OCI-LY3 (cell line): ENCODE data around the gene GAS7.

Experiments used
- H2AFZ ChIP-seq: fragments of 200-600, 300-600 bp; shearing (Covaris generic); 2 replicates; pipeline ENCODE4 v1.6.0; 2014; ENCODE audit warnings: antibody characterized with exemption, low read depth, low read length
- H3K27ac ChIP-seq: fragments of 200-600, 300-600 bp; sonication (generic); 2 replicates; pipeline ENCODE4 v1.5.1; 2014; ENCODE audit warnings: mild to moderate bottlenecking, low read length, moderate library complexity, mixed read lengths
- H3K27me3 ChIP-seq: fragments of 200-600, 300-600 bp; sonication (generic); 2 replicates; pipeline ENCODE4 v1.6.1; 2014; ENCODE audit warnings: low read depth, low read length, mixed read lengths
- H3K36me3 ChIP-seq: fragments of 200-600, 300-600 bp; sonication (generic); replicated peaks from 2 replicates; pipeline ENCODE3; 2014; ENCODE audit warnings: low read depth, low read length, mixed read lengths
- H3K4me1 ChIP-seq: fragments of 300-600, 200-600 bp; sonication (generic); 2 replicates; pipeline ENCODE4 v1.6.1; 2014; ENCODE audit warnings: low read length, mixed read lengths
- H3K4me2 ChIP-seq: fragments of 200-600, 300-600 bp; sonication (generic); 2 replicates; pipeline ENCODE4 v1.6.1; 2014; ENCODE audit warnings: low read length, mixed read lengths
- H3K4me3 ChIP-seq: fragments of 300-600, 200-600 bp; sonication (generic); 2 replicates; pipeline ENCODE4 v1.5.1; 2014; ENCODE audit warnings: antibody characterized with exemption, mild to moderate bottlenecking, low read length, moderate library complexity
- H3K79me2 ChIP-seq: fragments of 300-600, 200-600 bp; shearing (Covaris generic); 2 replicates; pipeline ENCODE4 v1.6.1; 2014; ENCODE audit warnings: mild to moderate bottlenecking, low read length, mixed read lengths
- H3K9ac ChIP-seq: fragments of 300-600, 200-600 bp; shearing (Covaris generic); 2 replicates; pipeline ENCODE4 v1.6.0; 2014; ENCODE audit warnings: mild to moderate bottlenecking, low read length, moderate library complexity
- H3K9me3 ChIP-seq: fragments of 200-600, 300-600 bp; shearing (Covaris generic); 2 replicates; pipeline ENCODE4 v1.6.1; 2014; ENCODE audit warnings: low read length, mixed read lengths; ENCODE audit not compliant: insufficient read depth
- H4K20me1 ChIP-seq: fragments of 200-600, 300-600 bp; sonication (generic); 2 replicates; pipeline ENCODE4 v1.6.1; 2016; ENCODE audit warnings: low read length, mixed read lengths; ENCODE audit not compliant: insufficient read depth
- EZH2phosphoT487 ChIP-seq: fragments of 200-600 bp; shearing (Covaris generic); IDR thresholded peaks from 2 replicates; pipeline ENCODE4 v1.6.1; 2018; ENCODE audit warnings: antibody characterized with exemption, mixed run types, low read depth
- TF ChIP-seq, protein P1 (sequence below): fragments of 200-600, 300-600 bp; sonication (generic); IDR thresholded peaks from 2 replicates; pipeline ENCODE4 v1.5.1; 2014; ENCODE audit warnings: antibody characterized with exemption, low read length, low read depth

Gene GAS7

DNA sequence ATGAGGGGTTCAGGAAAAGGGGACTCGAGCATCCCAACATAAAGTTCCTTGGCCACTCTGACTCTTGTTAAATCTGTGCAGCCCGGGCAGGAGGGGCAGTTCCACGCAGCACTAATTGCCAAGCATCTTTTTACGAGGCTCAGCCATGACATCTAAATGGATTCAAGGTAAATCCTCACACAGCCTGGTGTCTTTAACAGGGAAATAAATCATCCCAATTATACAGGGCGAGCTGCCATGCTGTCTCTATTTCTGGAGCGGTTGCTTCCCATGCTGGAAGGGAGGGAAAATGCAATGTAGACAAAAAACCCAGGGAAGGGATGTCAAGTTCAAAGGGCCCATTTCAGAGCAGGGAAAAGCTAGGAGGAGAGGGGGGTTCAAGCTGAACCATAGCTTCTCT lies 110.0 kb downstream of the GAS7 start:
- Histone ChIP-seq H4K20me1 (no peaks in the 10 kb centered on the region), H3K4me1 (no peaks in the 10 kb centered on the region), H3K27ac (no peak overlapping the region), H3K9me3 (no peaks in the 10 kb centered on the region), H3K4me2 (no peak overlapping the region), H3K27me3 (no peaks in the 10 kb centered on the region), H3K79me2 (no peaks in the 10 kb centered on the region), H3K36me3 (no peaks in the 10 kb centered on the region), H3K9ac (no peak overlapping the region), H2AFZ (no peak overlapping the region), H3K4me3 (no peak overlapping the region)
- TF ChIP-seq, protein P1, sequence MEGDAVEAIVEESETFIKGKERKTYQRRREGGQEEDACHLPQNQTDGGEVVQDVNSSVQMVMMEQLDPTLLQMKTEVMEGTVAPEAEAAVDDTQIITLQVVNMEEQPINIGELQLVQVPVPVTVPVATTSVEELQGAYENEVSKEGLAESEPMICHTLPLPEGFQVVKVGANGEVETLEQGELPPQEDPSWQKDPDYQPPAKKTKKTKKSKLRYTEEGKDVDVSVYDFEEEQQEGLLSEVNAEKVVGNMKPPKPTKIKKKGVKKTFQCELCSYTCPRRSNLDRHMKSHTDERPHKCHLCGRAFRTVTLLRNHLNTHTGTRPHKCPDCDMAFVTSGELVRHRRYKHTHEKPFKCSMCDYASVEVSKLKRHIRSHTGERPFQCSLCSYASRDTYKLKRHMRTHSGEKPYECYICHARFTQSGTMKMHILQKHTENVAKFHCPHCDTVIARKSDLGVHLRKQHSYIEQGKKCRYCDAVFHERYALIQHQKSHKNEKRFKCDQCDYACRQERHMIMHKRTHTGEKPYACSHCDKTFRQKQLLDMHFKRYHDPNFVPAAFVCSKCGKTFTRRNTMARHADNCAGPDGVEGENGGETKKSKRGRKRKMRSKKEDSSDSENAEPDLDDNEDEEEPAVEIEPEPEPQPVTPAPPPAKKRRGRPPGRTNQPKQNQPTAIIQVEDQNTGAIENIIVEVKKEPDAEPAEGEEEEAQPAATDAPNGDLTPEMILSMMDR, result no peak
- no peak for TF ChIP-seq EZH2phosphoT487

DNA sequence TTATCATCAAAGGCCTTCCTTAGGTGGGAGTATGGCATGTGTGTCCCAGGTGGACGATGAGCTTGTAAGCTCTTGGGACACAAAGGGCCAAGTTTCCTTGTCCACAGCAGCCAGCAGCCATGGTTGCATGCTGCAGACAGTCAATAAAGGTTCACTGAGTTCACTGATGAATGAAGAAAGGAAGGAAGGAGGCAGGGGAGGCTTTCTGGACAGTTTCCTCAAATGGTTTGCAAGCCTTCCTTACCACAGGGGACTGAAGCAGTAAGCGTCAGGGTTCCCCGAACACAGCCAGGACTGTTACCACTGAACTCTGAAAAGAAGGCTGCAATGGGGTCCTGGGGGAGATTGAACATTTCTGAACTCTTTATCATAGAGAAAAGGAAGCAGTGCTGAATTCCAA lies 111.1 kb downstream of the GAS7 start:
- no peak overlapping the region for H3K4me2 ChIP-seq
- no peaks in the 10 kb centered on the region for H3K4me1 ChIP-seq
- H3K36me3 ChIP-seq, result no peaks in the 10 kb centered on the region
- H3K27me3 ChIP-seq, result no peaks in the 10 kb centered on the region
- H3K4me3 ChIP-seq, result no peak overlapping the region
- H3K9me3 ChIP-seq, result no peaks in the 10 kb centered on the region
- no peak overlapping the region for H3K9ac ChIP-seq
- no peaks in the 10 kb centered on the region for H3K79me2 ChIP-seq
- TF ChIP-seq, protein P1, result no peak
- no peak for TF ChIP-seq EZH2phosphoT487
- no peak overlapping the region for H2AFZ ChIP-seq
- no peaks in the 10 kb centered on the region for H4K20me1 ChIP-seq
- H3K27ac ChIP-seq, result no peak overlapping the region

DNA sequence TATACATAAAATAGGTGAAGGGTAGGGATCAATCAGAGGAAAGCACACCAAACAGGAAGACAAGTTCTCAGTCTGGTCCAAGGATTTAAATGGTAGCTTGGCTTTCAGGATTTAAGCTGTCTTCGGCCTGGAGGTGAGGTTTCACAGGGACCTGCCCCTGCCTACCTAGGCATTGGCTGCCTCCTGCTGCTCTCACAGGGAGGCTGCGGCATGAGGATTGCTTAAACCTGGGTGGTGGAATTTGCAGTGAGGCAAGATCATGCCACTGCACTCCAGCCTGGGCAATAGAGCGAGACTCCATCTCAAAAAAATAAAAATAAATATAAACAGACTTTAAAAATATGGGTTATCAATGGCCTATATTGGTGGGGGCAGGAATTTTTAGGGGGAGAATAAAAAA lies 114.5 kb downstream of the GAS7 start:
- no peaks in the 10 kb centered on the region for H3K9me3 ChIP-seq
- no peak overlapping the region for H3K4me2 ChIP-seq

DNA sequence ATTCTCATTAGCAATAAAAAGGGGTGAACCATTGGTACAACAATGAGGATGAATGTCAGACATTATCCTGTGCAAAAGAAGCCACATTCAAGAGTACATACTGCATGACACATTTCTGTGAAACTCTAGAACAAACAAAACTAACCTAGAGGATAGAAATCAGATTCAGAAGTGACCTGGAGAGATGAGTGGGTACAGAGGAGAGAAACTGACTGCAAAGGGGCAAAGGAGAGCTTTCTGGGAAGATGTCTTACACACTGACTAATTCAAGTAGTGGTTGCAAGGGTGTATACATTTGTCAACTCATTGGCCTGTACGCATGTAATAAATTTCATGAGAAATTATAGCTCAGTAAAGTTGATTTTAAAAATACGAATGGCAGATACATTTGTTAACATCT lies 115.6 kb downstream of the GAS7 start:
- no peaks in the 10 kb centered on the region for H3K27me3 ChIP-seq
- H3K4me2 ChIP-seq, result no peak overlapping the region
- no peak overlapping the region for H3K27ac ChIP-seq
- H3K4me1 ChIP-seq, result no peaks in the 10 kb centered on the region
- no peak overlapping the region for H2AFZ ChIP-seq
- no peaks in the 10 kb centered on the region for H4K20me1 ChIP-seq
- no peaks in the 10 kb centered on the region for H3K9me3 ChIP-seq
- no peak overlapping the region for H3K4me3 ChIP-seq
- H3K79me2 ChIP-seq, result no peaks in the 10 kb centered on the region
- TF ChIP-seq EZH2phosphoT487, result no peak
- TF ChIP-seq, protein P1, result no peak
- no peaks in the 10 kb centered on the region for H3K36me3 ChIP-seq
- no peak overlapping the region for H3K9ac ChIP-seq

More for the DNA sequence above, 114.5 kb downstream of the GAS7 start:
- no peak overlapping the region for H2AFZ ChIP-seq
- no peak overlapping the region for H3K9ac ChIP-seq
- no peaks in the 10 kb centered on the region for H4K20me1 ChIP-seq
- no peak overlapping the region for H3K4me3 ChIP-seq
- H3K36me3 ChIP-seq, result no peaks in the 10 kb centered on the region
- TF ChIP-seq EZH2phosphoT487, result no peak
- TF ChIP-seq, protein P1, result no peak
- no peaks in the 10 kb centered on the region for H3K4me1 ChIP-seq
- H3K27me3 ChIP-seq, result no peaks in the 10 kb centered on the region
- no peak overlapping the region for H3K27ac ChIP-seq
- H3K79me2 ChIP-seq, result no peaks in the 10 kb centered on the region
